ENCODE results near the gene TERF2IP.

The TERF2IP gene

DNA sequence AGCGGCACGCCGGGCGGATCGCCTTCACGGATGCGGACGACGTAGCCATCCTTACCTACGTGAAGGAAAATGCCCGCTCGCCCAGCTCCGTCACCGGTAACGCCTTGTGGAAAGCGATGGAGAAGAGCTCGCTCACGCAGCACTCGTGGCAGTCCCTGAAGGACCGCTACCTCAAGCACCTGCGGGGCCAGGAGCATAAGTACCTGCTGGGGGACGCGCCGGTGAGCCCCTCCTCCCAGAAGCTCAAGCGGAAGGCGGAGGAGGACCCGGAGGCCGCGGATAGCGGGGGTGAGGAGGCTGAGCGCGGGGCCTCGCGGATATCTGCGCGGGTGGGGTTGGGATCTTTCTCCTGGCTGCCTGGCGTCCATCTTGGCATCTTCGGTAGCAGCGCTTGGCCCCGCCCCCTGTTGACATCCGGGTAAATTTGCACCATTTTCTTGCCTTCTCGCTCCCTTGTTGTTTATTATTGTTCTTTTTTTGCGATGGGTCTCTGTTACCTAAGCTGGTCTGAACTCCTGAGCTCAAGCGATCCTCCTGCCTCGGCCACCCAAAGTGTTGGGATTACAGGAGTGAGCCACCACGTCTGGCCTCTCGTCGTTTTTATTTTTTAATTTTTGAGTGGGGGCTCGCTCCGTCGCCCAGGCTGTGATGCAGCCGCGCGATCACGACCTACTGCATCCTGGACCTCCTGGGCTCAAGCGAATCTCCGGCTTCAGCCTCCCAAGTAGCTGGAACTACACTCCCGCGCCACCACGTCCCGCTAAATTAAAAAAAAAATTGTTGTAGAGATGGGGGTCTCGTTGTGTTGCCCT is 898 bp downstream of the TERF2IP start:
- H3K4me1 ChIP-seq (ENCODE audit: control insufficient read depth, insufficient read depth, low read length), result peaks cover 15% of the 10 kb centered on the region

DNA sequence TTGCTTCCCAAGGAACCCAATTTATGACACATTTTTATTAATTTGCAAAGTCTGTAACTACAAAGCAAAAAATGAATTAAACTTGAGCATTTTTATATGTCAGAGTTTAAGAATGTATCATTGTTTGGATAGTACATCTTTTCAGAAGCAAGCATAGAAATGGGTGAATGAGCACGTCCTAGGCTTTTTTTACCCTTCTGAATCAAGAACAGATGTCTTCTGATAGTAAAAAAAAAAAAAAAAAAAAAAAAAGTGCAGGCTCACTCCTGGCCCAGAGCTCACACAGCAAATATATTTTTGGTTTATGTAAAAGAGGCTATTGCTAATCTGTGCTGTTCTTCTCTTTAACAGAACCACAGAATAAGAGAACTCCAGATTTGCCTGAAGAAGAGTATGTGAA is 6.3 kb downstream of the TERF2IP start:
- Histone ChIP-seq H3K4me3 (ENCODE audit: low read length) (no peak overlapping the region), H3K4me1 (ENCODE audit: control insufficient read depth, insufficient read depth, low read length) (peaks cover 9% of the 10 kb centered on the region), H3K27ac (ENCODE audit: low read depth, low read length) (no peak overlapping the region), H3K9ac (ENCODE audit: low read length) (no peak overlapping the region), H3K27me3 (ENCODE audit: control insufficient read depth, insufficient read depth, low read length) (no peaks in the 10 kb centered on the region), H3K36me3 (ENCODE audit: control insufficient read depth, insufficient read depth, low read length) (peaks cover 20% of the 10 kb centered on the region)

More for the DNA sequence above, 898 bp downstream of the TERF2IP start:
- Histone ChIP-seq H3K27ac (ENCODE audit: low read depth, low read length) (peak overlapping the region; percentile 96), H3K27me3 (ENCODE audit: control insufficient read depth, insufficient read depth, low read length) (no peaks in the 10 kb centered on the region), H3K4me3 (ENCODE audit: low read length) (peak overlapping the region; percentile 94), H3K36me3 (ENCODE audit: control insufficient read depth, insufficient read depth, low read length) (peaks cover 4% of the 10 kb centered on the region), H3K9ac (ENCODE audit: low read length) (peak overlapping the region; percentile 98)

- no peaks in the 10 kb centered on the region for H3K27me3 ChIP-seq (ENCODE audit: control insufficient read depth, insufficient read depth, low read length)
- no peaks in the 10 kb centered on the region for H3K4me1 ChIP-seq (ENCODE audit: control insufficient read depth, insufficient read depth, low read length)
- H3K4me3 ChIP-seq (ENCODE audit: low read length), result no peak overlapping the region
- H3K36me3 ChIP-seq (ENCODE audit: control insufficient read depth, insufficient read depth, low read length), result peaks cover 20% of the 10 kb centered on the region
- no peak overlapping the region for H3K9ac ChIP-seq (ENCODE audit: low read length)
- H3K27ac ChIP-seq (ENCODE audit: low read depth, low read length), result no peak overlapping the region
Observed at GRCh38 chr16:75658175-75658574, 10.6 kb downstream of the TERF2IP start.

- Histone ChIP-seq H3K4me1 (ENCODE audit: control insufficient read depth, insufficient read depth, low read length) (no peaks in the 10 kb centered on the region), H3K4me3 (ENCODE audit: low read length) (no peak overlapping the region), H3K9ac (ENCODE audit: low read length) (no peak overlapping the region), H3K27me3 (ENCODE audit: control insufficient read depth, insufficient read depth, low read length) (no peaks in the 10 kb centered on the region), H3K27ac (ENCODE audit: low read depth, low read length) (no peak overlapping the region), H3K36me3 (ENCODE audit: control insufficient read depth, insufficient read depth, low read length) (peaks cover 16% of the 10 kb centered on the region)
Observed at GRCh38 chr16:75660321-75660720, 12.7 kb downstream of the TERF2IP start.

DNA sequence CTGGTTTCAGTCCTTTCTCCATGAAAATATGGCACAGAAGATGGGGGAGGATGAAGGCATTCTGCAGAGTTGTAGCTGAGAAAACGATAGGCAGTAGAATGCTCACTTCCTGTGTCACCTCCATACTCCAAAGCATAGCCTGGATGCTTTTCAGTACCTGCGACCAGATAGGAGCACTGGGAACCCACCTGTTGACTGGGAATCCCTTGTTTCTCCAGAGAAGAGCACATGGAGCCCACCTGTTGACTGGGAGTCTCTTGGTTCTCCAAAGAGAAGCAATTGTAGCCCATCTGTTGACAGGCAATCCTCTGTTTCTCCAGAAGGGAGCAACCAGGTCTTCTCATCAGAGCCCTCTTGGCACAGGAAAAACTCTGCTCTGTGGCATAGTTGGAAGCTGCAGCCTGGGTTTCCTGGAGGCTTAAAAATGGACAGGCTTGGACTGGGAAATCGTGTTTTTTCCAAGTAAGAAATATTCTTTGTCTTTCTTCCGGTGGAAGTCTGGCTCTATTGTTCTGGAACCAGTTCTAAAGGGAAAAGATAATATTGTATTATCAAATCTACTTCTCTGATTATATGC is 13.2 kb downstream of the TERF2IP start:
- H3K9ac ChIP-seq (ENCODE audit: low read length), result no peak overlapping the region
- no peaks in the 10 kb centered on the region for H3K4me1 ChIP-seq (ENCODE audit: control insufficient read depth, insufficient read depth, low read length)
- peaks cover 14% of the 10 kb centered on the region for H3K36me3 ChIP-seq (ENCODE audit: control insufficient read depth, insufficient read depth, low read length)
- no peak overlapping the region for H3K27ac ChIP-seq (ENCODE audit: low read depth, low read length)
- H3K4me3 ChIP-seq (ENCODE audit: low read length), result no peak overlapping the region
- no peaks in the 10 kb centered on the region for H3K27me3 ChIP-seq (ENCODE audit: control insufficient read depth, insufficient read depth, low read length)

- no peaks in the 10 kb centered on the region for H3K4me1 ChIP-seq (ENCODE audit: control insufficient read depth, insufficient read depth, low read length)
- H3K27me3 ChIP-seq (ENCODE audit: control insufficient read depth, insufficient read depth, low read length), result no peaks in the 10 kb centered on the region
- H3K9ac ChIP-seq (ENCODE audit: low read length), result no peak overlapping the region
- H3K36me3 ChIP-seq (ENCODE audit: control insufficient read depth, insufficient read depth, low read length), result no peaks in the 10 kb centered on the region
- H3K27ac ChIP-seq (ENCODE audit: low read depth, low read length), result no peak overlapping the region
- H3K4me3 ChIP-seq (ENCODE audit: low read length), result no peak overlapping the region
Observed at GRCh38 chr16:75667503-75667902, 19.9 kb downstream of the TERF2IP start.

DNA sequence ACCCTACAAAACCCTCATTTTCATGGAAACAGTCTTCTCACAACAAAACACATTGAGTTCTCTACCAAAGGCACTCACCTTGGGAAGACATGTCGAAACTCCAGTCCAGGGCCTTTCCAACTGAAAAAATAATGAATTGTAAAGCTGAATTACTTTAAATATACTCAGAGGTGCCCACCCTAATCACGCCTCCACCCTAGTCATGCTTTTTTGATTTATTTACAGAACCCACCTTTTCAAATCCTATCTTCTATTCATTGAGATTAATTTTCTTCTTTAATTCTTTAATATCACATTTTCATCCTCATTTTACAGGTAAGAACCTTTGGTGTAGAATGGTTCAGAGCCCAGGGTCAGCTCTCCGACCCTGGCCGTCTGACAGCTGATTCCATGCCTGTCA is 29.3 kb downstream of the TERF2IP start, which contains the start of gene CPHXL2:
TSS of gene CPHXL2 (minus strand) at position 101 of the 400 bp plus-strand sequence. CDS start at position 91, 10 bp downstream.
- H3K36me3 ChIP-seq (ENCODE audit: control insufficient read depth, insufficient read depth, low read length), result no peaks in the 10 kb centered on the region
- no peaks in the 10 kb centered on the region for H3K4me1 ChIP-seq (ENCODE audit: control insufficient read depth, insufficient read depth, low read length)
- H3K27me3 ChIP-seq (ENCODE audit: control insufficient read depth, insufficient read depth, low read length), result no peaks in the 10 kb centered on the region
- no peak within 1 kb of the TSS for H3K9ac ChIP-seq (ENCODE audit: low read length)
- H3K4me3 ChIP-seq (ENCODE audit: low read length), result no peak within 1 kb of the TSS
- H3K27ac ChIP-seq (ENCODE audit: low read depth, low read length), result no peak within 1 kb of the TSS

DNA sequence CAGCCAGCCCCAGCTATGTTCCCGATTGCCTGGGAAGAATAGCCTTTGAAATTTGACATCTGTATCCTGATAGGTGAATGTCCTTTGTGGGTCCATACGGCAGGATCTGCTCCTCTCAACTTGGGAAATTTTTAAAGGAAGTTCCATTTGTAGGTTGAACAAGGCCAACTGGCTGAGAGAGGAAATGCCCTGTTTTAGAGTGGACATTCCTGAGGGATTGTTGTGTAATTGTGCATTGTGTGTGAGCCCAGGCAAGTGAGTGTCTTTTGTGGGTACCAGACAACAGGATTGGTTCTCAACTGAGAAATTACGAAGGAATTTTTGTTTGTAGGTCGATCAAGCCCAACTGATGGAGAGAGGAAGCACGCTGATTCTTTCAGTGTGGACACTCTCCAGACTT is 31.8 kb downstream of the TERF2IP start:
- Histone ChIP-seq H3K4me1 (ENCODE audit: control insufficient read depth, insufficient read depth, low read length) (no peaks in the 10 kb centered on the region), H3K9ac (ENCODE audit: low read length) (no peak overlapping the region), H3K27ac (ENCODE audit: low read depth, low read length) (no peak overlapping the region), H3K27me3 (ENCODE audit: control insufficient read depth, insufficient read depth, low read length) (no peaks in the 10 kb centered on the region), H3K4me3 (ENCODE audit: low read length) (no peak overlapping the region), H3K36me3 (ENCODE audit: control insufficient read depth, insufficient read depth, low read length) (no peaks in the 10 kb centered on the region)

- Histone ChIP-seq H3K27me3 (ENCODE audit: control insufficient read depth, insufficient read depth, low read length) (no peaks in the 10 kb centered on the region), H3K27ac (ENCODE audit: low read depth, low read length) (no peak overlapping the region), H3K4me3 (ENCODE audit: low read length) (no peak overlapping the region), H3K36me3 (ENCODE audit: control insufficient read depth, insufficient read depth, low read length) (no peaks in the 10 kb centered on the region), H3K4me1 (ENCODE audit: control insufficient read depth, insufficient read depth, low read length) (no peaks in the 10 kb centered on the region), H3K9ac (ENCODE audit: low read length) (no peak overlapping the region)
Observed at GRCh38 chr16:75682308-75682707, 34.7 kb downstream of the TERF2IP start.

- Histone ChIP-seq H3K9ac (ENCODE audit: low read length) (no peak overlapping the region), H3K27ac (ENCODE audit: low read depth, low read length) (no peak overlapping the region), H3K27me3 (ENCODE audit: control insufficient read depth, insufficient read depth, low read length) (no peaks in the 10 kb centered on the region), H3K36me3 (ENCODE audit: control insufficient read depth, insufficient read depth, low read length) (no peaks in the 10 kb centered on the region), H3K4me3 (ENCODE audit: low read length) (no peak overlapping the region), H3K4me1 (ENCODE audit: control insufficient read depth, insufficient read depth, low read length) (no peaks in the 10 kb centered on the region)
Observed at GRCh38 chr16:75687361-75687760, 39.8 kb downstream of the TERF2IP start.

DNA sequence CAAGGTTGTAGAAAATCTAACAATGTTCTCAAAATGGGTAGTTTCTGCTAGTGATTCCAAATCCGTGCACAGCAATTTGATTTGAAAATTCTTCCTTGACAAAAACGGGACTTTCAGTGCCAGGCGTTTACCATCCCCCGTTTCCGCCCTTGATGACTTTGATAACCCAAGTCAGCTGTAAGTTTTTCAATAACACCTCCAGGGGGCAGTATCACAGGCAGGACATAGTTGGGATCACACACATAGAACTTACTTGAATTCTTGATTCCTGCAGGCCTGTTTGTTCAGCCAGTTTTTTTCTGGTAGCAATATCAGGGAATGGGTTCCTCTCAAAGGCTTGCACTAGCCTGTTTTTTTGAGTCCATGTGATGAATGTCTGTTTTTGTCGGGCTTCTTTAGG is 48.1 kb downstream of the TERF2IP start:
- Histone ChIP-seq H3K36me3 (ENCODE audit: control insufficient read depth, insufficient read depth, low read length) (no peaks in the 10 kb centered on the region), H3K27ac (ENCODE audit: low read depth, low read length) (no peak overlapping the region), H3K9ac (ENCODE audit: low read length) (no peak overlapping the region), H3K4me3 (ENCODE audit: low read length) (no peak overlapping the region), H3K4me1 (ENCODE audit: control insufficient read depth, insufficient read depth, low read length) (no peaks in the 10 kb centered on the region), H3K27me3 (ENCODE audit: control insufficient read depth, insufficient read depth, low read length) (no peaks in the 10 kb centered on the region)

- H3K36me3 ChIP-seq (ENCODE audit: control insufficient read depth, insufficient read depth, low read length), result no peaks in the 10 kb centered on the region
- H3K4me3 ChIP-seq (ENCODE audit: low read length), result no peak overlapping the region
- H3K9ac ChIP-seq (ENCODE audit: low read length), result no peak overlapping the region
- H3K4me1 ChIP-seq (ENCODE audit: control insufficient read depth, insufficient read depth, low read length), result no peaks in the 10 kb centered on the region
- no peaks in the 10 kb centered on the region for H3K27me3 ChIP-seq (ENCODE audit: control insufficient read depth, insufficient read depth, low read length)
- no peak overlapping the region for H3K27ac ChIP-seq (ENCODE audit: low read depth, low read length)
Observed at GRCh38 chr16:75697571-75697970, 50.0 kb downstream of the TERF2IP start.

DNA sequence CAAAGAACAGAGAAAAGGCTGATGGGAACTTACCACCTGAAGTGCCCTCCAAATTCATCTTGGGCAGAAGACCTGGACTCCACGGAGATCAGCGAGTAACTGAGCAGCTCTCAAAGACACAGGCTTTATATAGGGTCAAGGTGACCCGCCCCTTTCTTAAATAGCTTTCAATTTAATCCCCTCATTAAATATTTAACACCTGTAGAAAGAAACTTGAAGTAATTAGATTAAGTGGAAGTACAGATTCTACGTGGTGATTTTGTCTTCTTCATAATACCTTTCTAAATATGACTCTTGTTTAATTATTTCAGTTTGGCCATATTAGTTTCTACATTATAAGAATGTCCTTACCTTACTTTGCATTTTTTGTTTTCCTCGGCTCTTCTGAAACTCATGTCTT is 53.8 kb downstream of the TERF2IP start, which contains the start of gene DUXB:
TSS of gene DUXB (minus strand) at position 101 of the 400 bp plus-strand sequence. CDS start at position 58, 43 bp downstream.
- Histone ChIP-seq H3K27me3 (ENCODE audit: control insufficient read depth, insufficient read depth, low read length) (no peaks in the 10 kb centered on the region), H3K4me1 (ENCODE audit: control insufficient read depth, insufficient read depth, low read length) (no peaks in the 10 kb centered on the region), H3K36me3 (ENCODE audit: control insufficient read depth, insufficient read depth, low read length) (no peaks in the 10 kb centered on the region), H3K9ac (ENCODE audit: low read length) (no peak within 1 kb of the TSS), H3K27ac (ENCODE audit: low read depth, low read length) (no peak within 1 kb of the TSS), H3K4me3 (ENCODE audit: low read length) (no peak within 1 kb of the TSS)
